COLO829 (cell line): ENCODE results near the gene CWC27.
"Not testable (repeated sequence)": the region's sequence is repeated elsewhere in the genome, so short reads cannot be mapped to it uniquely, and the experiment has no call there.

Experiments used
- DNase-seq: peaks from one replicate; pipeline ENCODE4 v3.0.0; 2012; ENCODE audit warnings: low spot score

CWC27 gene

GRCh38 chr5:64838803-64839202 is 70.1 kb downstream of the CWC27 start:
- DNase-seq = no peak

- DNase-seq = no peak
Measured at GRCh38 chr5:64839936-64840335, 71.2 kb downstream of the CWC27 start.

DNA sequence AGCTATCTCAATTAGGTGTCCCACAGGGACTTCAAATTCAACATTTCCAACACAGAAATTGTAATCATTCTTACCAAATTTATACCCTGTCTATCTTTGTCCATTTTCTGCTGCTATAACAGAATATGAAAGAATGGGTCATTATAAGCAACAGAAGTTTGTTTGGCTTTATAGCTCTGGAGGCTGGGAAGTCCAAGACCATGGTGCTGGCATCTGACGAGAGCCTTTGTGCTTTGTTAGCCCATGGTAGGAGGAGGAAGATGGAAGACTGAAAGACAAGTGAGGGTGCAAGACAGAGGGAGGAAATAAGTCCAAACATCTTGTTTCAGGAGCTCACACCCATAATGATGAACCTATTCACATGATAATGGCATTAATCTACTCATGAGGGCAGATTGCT is 72.2 kb downstream of the CWC27 start:
- DNase-seq = no peak

DNA sequence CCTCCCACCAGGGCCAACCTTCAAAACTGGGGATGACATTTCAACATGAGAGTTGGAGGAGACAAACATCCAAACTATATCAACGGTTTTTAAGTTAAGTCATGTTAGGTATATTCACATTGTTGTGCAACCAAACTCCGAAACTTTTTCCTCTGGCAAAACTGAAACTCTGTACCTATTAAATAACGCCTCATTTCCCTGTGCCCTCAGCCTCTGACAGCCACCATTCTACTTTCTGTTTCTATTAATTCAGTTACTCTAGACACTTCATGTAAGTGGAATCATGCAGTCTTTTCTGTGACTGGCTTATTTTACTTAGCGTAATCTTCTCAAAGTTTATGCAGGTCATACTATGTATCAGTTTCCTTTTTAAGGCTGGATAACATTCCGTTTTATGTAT is 85.0 kb downstream of the CWC27 start:
- no peak for DNase-seq

DNA sequence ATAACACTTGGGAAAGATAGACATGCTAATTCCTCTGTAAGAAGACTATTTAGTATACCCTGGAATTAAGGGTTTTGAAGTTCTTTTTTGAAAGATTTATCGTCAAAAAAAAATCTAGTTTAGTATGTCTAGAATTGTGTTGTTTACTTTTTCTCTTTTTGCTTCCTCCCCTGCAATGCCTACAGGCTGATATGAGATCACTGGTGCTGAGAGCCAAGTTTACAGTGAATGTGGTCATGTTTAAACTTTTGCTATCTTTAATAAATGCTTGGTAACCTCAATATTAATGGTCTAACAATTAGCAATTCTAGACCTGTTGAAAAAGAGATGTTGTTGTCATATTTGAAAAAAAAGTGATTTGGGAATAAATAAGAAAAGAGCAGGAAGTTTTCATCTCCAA is 86.1 kb downstream of the CWC27 start:
- no peak for DNase-seq

DNA sequence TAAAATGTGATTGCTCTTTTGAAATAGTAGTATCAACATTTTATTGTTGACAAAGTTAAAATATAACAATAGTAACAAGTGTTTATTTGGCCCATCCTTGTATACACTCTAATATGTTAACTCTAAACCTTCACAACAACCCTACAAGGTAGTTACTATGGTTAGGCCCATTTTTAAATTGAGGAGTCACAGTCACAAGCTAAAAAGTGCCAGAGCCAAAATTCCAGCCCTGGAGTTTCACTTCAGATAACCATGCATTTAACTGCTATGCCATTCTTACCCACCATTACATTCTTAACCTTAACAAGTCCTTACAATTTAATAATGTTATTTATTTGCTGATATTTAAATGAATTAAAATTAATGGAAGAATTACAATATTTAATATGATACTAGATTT is 91.2 kb downstream of the CWC27 start:
- no peak for DNase-seq

- DNase-seq = no peak
Measured at GRCh38 chr5:64861281-64861680, 92.6 kb downstream of the CWC27 start.

- DNase-seq = no peak
Measured at GRCh38 chr5:64864171-64864570, 95.4 kb downstream of the CWC27 start.

- DNase-seq = no peak
Measured at GRCh38 chr5:64865662-64866061, 96.9 kb downstream of the CWC27 start.

- DNase-seq = peak; percentile 28
Measured at GRCh38 chr5:64869419-64869818, 100.7 kb downstream of the CWC27 start.

- DNase-seq = no peak
Measured at GRCh38 chr5:64872044-64872443, 103.3 kb downstream of the CWC27 start.

DNA sequence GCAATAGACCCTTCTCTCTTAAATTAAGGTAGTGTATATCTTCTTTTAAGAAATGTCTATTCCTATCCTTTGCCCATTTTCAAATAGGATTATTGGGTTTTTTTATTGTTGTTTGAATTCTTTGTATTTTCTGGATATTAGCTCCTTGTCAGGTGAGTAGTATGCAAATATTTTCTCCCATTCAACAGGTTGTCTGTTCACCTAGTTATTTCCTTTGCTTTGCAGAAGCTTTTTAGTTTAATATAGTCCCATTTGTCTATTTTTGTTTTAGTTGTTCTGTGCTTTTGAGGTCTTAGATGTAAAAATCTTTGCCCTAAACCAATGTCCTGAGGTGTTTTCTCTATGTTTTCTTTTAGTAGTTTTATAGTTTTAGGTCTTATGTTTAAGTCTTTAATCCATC is 104.7 kb downstream of the CWC27 start:
- no peak for DNase-seq

- DNase-seq = no peak
Measured at GRCh38 chr5:64874753-64875152, 106.0 kb downstream of the CWC27 start.

DNA sequence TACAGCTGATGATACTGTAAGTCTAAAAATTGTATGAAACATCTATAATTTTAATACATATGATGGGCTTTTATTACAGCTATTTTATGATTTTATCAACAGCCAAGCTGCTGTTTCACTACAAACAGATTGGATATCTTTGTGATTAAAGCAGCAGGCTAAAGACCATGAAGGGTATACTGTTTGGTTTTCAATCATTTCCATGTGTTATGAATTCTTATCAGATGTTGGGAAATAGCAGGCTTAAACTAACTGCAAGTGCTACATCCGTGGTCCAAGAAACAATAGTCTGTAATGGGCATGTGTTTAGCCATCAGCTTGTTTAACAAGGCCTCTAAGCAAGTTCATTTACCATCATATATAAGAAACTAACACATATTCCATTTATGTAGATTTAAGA is 107.5 kb downstream of the CWC27 start:
- no peak for DNase-seq

- no peak for DNase-seq
Measured at GRCh38 chr5:64880821-64881220, 112.1 kb downstream of the CWC27 start.

DNA sequence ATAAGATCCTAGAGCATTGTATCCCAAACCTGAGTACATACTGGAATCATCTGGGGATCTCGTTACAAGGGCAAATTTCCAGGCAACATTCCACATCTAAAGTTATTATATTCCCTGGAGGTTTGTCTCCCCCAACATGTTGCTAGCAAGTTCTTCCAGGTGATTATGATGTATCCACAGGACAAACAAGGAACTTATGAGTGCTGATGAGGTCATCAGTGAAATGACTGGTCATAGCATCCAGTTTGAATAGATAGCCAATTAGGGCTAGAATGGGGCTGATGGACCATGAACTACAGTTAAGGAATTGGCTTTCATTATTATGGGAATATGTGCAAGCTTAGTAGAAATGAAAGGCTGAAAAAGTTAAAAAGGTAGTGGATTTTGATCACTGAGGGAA is 115.2 kb downstream of the CWC27 start:
- DNase-seq = no peak

- no peak for DNase-seq
Measured at GRCh38 chr5:64884541-64884940, 115.8 kb downstream of the CWC27 start.

DNA sequence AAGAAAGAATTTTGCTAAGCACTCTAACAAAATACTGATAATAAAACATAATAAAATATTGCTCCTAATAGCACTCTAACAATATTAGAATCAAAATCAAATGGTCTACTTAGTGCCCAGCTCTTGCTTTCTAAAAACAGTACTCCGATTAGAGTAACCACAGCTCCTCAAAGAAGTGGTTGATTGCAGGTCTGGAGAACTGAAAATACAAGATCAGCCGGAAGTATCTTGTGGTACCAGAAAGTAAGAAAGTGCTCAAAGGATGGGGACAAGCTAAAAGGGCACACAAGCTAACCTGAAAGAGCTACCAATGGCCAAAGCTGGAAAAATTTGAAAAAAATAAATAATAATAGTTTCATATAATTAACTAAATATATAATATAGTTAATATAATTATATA is 119.2 kb downstream of the CWC27 start:
- no peak for DNase-seq

DNA sequence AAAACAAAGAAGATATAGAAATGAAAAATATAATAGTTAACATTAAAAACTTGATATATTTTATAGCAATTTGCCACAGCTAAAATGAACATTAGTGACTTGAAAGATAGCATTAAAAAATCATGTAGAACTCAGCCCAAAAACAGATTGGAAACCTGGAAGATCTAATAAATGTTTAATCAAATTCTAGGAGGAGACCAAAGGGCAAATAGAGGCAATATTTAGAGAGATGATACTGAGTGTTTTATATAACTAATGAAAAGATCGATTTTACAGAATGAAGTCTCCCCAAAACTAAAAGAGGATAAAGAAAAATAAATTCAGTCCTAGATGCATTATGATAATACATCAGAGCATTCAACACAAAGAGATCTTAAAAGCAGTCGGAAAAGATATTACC is 127.0 kb downstream of the CWC27 start:
- no peak for DNase-seq

- DNase-seq = no peak
Measured at GRCh38 chr5:64899838-64900237, 131.1 kb downstream of the CWC27 start.

GRCh38 chr5:64900618-64901017 is 131.9 kb downstream of the CWC27 start:
- DNase-seq = no peak

- not testable (repeated sequence) for DNase-seq
Measured at GRCh38 chr5:64907399-64907798, 138.7 kb downstream of the CWC27 start.

DNA sequence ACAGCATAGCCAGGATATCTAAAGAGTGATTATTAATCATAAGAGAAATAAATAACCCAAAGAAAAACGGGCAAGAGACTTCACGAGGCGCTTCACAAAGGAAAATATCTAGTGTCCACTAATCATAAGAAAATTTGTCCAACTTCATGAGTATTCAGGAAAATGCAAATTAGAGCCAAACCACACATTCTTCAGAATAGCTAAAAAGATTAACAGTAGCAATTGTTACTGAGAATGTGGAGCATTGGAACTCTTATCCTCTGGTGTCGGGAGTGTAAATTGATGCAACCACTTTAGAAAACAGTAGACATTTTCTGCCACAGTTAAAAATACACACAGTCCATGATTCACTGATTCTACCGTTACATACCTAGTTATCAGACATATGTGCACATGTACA is 145.7 kb downstream of the CWC27 start:
- no peak for DNase-seq

GRCh38 chr5:64918083-64918482 is 149.4 kb downstream of the CWC27 start:
- DNase-seq = no peak

DNA sequence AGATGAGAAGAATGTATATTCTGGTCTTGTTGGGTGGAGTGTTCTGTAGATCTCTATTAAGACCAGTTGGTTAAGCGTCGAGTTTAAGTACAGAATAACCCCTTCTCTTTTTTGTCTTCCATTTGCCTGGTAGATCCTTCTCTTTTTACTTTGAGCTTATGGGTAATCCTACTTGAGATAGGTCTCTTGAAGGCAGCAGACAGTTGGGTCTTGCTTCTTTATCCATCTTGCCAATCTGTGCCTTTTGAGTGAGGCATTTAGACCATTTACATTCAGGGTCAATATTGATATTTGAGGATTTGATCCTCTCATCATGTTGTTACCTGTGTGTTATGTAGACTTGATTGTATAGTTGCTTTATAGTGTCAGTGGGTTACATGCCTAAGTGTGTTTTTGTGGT is 152.7 kb downstream of the CWC27 start:
- DNase-seq = no peak
